GM18499 (cell line): ENCODE results near the gene EPHA6.

Experiments used
- ATAC-seq: cut with Tn5 transposase; IDR thresholded peaks from one replicate; pipeline ENCODE4 v1.9.1; 2021; ENCODE audit warnings: moderate number of reproducible peaks; ENCODE audit not compliant: insufficient read depth, unreplicated experiment

Gene EPHA6

DNA sequence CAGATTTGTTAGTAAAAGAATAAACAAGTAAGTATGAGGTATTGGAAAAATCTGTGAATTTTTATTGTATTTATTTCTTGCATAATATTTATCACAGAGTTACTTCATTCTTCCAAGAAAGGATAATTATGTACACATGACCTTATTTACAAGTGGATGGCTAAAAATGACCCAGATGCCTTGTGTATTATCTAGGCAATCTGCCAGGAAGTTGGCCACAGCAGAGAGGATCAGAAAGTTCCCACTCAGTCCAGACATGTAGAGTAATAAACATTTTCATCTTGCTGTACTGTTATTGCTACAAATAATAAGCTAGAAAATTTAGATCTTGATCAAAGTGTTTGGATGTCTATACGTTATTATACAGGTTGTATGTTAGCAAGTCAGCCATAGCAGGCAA lies 317.1 kb downstream of the EPHA6 start:
- ATAC-seq: no peak

DNA sequence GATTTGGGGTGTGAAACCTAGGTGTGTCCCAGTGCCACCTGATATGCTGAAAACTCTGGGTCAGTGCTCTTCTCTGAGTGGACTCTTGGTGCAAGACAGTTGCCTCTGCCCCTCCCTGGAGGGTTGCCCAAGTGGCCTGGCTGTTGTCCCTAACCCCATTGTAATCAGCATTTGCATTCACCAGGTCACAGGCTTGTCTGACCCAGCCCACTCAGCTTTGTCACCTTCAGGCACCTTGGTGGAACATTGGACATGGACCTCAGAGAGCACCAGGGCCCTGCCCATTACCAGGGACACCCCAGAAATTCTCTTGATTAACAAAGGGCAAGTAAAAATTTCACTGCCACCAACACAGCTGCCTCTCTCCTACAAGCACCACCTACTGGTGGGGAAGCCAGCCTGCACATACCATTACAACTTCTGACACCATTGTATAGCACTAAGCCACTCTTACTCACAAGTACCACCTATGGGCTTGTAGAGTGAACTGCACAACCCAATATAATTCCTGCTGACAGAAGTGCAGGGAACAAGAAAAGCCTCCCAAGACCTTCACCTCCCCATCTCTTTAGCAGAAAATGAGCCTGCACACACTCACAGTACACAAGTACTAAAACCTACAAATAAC lies 324.6 kb downstream of the EPHA6 start:
- ATAC-seq: no peak

DNA sequence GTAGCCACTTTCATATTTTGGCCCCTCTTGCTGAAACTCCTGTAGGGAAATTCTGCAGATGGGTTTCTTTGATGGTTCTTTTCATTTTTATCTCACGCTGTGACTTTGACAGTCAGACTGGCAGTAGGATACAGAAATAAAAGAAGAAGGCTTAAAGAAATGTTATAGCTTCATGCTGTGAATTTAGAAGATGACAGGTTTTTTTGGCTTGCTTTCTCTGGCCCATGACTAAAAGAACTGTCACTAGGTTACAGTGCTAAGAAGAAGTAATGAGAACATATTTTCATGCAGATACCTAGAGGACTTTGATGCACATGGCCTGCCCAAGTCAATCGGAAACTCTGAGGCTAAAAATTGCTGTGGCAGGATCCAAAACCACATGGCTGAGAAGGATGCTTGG lies 334.5 kb downstream of the EPHA6 start:
- ATAC-seq: no peak

DNA sequence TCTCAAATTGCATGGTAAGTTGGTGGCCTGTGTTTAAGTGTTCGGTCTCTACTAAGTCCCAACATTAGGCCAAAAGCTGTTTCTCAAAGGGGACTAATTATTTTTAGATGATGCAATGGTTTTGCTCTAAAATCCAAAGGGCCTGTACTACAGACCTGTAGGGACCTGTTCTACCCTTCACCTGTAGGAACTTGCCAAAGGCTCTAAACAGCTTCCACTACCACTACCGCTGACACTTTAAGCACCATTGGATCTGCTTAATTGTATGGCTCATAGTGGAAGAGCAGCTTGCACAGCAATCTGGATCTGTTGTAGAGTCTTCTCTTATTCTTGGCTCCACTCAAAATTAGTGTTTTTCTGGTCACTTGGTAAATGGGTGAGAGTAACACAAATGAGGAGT lies 346.8 kb downstream of the EPHA6 start:
- no peak for ATAC-seq

DNA sequence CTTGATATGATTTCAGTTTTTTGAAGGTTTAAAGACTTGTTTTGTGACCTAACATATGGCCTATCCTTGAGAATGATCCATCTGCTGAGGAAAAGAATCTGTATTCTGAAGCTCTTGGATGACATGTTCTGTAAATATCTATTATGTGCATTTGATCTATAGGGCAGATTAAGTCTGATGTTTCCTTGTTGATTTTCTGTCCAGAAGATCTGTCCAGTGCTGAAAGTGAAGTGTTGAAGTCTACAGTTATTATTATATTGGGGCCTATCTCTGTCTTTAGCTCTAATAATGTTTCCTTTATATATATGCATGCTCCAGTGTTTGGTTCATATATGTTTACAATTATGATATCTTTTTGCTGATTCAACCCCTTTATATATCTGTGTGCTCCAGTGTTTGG lies 362.8 kb downstream of the EPHA6 start:
- ATAC-seq: no peak

DNA sequence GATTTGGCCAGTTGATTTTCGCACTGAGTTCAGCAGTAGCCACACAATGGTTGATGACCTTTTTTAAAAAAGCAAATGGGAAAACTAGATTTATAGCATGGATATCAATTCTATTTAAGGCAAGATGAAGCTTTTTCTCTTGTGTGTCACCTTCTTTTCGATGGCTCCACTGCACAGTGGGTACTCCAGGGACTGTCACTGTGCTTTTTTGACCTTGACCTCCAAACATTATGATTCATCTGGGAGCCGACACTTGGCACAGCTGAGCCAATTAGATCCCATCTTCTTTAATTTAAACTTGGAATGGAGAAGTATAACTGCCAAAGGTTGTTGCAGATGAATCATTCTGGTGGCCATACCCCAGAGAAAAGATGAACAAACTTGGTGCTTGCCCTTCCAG lies 367.3 kb downstream of the EPHA6 start:
- no peak for ATAC-seq

DNA sequence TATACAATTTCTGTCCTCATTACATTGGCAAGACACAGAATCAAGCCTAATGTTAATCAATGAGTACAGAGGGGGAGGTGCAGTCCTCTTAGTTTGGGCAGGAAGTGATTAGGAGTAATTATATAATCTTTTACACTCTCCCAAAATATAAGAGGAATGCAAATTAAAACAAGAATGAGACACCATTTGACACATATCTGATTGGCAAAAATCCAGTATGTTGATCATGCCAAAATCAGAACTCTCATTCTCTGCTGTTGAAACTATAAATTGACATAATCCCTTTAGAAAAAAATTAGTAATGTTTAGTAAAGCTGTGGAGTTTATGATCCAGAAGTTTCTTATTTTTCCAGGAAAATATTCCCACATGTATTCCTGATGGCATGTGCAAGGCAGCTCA lies 373.4 kb downstream of the EPHA6 start:
- no peak for ATAC-seq

DNA sequence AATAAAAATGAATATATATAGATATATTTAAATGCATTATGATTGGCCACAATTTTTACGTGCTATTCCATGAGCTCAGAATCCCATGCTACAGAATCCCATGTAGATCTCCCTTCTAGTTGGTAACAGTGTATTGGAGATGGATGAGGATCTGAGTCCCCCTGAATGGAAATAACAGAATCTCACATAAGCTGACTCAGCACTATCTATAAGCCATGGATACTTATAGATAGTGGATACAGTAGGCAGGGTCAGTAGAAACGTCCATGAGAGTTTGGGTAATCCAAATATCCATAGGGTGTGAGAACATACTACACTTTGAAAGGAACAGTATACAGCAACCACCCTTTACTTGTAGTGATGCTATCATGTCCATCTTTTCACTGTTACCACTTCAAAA lies 375.4 kb downstream of the EPHA6 start:
- ATAC-seq: no peak

DNA sequence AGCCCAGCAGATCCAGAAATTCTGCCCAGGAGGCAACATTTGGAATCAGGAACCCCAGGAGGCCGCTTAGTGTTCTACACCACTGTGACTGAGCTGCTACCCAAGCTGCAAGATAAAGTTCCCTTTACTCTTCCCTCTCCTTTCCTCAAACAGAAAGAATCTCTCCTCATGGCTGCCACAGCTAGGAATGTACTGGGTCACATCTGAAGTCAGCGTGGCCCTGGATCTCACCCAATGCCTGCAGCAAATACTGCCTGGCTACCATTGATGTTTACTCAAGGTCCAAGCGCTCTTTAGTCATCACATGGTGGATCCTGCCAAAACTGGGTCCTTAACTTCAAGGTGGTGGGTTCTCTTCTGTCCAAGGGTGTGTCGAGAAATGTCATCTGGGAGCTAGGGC lies 382.7 kb downstream of the EPHA6 start:
- ATAC-seq: no peak

DNA sequence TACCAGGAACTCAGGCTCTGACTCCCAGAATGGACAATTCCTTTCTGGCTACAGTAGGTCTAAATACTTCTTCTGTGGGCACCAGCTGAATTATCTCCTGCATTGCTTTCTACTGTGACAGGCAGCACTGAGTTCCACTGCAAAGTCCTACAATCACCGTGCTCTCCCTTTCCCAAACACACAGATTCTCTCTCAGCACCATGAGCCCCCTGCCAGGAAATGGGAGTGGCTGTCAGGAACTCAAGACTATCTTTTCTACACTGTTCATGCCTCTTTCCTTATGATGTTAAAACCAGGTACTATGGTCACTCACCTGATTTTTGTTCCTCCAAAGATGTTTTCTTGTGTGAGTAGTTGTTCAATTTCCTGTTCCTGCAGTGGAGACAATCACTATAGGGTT lies 383.4 kb downstream of the EPHA6 start:
- ATAC-seq: no peak

DNA sequence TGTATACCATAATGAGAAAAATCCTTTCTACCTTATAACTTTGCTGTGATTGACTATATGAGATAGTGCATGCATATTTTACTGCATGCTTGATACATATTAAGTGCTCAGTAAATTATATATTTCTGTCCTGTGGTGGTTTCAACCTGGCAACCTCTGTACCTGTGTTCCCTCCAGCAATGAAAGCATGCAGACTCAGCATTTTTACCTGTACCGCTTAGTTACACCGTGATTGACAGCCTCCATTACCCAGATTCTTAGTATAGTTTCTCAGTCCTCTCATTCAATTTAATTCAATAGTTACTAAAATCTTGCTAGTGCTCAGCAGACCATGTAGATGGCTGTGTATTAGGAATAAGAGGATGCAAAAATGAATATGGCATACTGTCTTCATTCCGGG lies 386.0 kb downstream of the EPHA6 start:
- no peak for ATAC-seq

DNA sequence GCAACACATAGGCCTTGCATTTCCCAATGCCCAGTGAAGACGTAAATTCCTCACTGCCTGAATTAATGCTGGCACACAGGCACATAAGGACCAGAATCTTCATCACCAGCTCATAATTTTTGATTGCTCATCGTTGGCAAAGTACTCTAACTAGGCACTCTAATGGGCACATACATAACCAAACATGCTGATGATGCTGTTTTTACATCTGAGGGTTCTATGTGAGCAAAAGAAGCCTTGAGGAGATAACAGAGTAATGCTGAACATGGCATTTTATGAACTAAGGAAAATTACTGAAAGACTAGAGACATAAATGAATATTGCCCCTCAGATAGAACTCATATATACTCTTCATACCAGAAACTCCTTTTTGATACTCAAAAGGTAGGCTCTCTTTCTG lies 387.4 kb downstream of the EPHA6 start:
- no peak for ATAC-seq

DNA sequence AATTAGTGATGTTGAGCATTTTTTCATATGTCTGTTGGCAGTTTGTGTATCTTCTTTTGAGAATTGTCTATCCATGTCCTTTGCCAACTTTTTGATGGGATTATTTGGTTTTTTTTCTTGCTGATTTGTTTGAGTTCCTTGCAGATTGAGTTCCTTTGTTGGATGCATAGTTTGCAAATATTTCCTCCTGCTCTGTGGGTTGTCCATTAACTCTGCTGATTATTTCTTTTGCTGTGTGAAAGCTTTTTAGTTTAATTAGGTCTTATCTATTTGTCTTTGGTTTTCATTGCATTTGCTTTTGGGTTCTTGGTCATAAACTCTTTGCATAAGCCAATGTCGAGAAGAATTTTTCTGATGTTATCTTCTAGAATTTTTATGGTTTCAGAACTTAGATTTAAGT lies 414.6 kb downstream of the EPHA6 start:
- ATAC-seq: no peak

DNA sequence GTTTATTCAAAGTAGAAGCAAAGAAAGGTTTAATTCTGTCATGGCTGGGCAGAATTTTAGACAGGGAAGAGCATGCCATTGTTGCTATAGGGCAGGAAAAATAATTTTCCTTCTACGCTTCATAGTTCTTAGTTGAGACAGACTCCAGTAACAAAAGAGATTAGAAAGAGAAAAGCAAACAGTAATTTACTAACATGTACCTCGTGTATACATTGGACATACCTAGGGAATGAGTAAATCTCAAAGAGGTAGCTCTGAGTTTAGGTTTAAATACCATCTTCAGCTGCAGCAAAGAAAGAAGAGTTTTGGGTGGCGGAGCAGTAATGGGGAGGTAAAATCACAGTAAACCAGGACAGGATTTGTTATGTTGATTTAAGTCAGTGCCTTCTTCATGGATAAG lies 416.1 kb downstream of the EPHA6 start:
- ATAC-seq: no peak

DNA sequence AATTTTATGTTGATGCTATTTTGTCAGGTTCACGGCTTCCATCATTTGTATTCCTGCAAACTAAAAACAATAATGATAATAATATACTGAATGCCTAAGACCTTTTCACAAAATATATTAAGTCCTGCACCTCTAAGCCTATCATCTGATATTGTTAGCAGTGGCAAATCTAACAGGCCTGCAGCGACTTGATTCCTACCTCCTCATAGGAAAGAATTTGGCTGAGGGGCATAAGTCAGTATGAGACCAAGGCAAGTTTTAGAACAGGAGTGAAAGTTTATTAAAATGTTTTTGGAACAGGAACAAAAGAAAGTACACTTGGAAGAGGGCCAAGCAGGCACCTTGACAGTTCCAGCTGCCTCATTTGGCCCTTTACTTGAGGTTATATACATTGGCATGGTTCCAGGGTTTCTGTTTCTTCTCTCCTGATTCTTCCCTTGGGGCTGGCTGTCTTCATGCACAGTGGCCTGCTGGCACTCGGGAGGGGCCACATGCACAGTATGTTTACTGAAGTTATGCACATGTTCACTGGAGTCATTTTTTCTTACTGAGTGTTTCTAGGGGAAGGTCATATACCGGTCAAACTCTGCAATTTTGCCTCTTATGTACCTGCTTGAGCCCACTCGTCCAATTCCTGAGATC lies 418.1 kb downstream of the EPHA6 start:
- no peak for ATAC-seq

DNA sequence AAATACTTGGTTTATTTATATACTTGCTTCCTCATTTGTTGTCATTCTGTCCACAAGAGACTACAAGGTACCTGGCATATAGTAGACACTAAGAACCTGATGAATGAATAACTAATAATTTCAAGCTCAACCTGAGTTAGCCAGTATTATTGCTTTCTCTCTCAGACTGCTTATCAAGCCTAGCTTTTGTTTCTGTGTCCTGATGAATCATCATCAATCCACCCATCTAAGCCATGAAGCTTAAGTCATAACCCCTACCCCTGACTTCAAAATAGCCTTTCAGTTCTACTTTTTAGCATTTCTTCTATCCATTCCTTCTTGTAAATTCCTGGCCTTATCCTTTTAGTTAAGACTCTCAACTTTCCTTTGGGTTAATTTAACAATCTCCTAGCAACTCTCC lies 420.8 kb downstream of the EPHA6 start:
- no peak for ATAC-seq

DNA sequence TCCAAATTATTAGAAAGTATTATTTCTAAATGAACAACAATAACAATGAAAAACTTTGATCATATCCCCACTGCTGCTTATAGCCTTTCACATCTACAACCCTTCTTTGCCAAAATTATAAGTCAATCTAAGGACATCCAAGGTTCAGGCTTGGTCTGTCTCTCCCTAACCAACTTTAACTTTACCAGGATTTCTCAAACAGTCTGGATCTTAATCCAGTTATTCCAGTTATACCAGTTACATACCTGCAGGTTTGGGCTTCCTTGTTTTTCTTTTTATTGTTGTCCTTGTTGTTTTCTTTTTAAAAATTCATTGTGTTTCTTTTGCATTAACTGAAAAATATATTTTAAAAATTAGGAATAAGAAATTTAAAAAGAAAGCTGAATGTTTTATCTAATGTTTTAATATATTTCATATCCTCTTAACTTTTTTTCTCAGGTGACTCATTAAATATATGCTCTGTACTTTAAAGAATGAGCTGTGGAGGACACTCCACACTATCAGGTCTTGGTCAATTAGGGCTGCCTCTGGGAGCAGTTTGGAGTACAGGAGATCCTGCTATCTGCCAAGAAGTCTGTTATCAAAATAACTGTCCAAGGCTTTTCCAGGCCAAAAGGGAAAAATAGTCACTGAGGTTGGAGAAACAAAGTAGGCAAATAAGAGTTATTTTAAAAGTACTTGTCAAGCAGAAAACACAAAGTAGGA lies 421.4 kb downstream of the EPHA6 start:
- ATAC-seq: no peak

DNA sequence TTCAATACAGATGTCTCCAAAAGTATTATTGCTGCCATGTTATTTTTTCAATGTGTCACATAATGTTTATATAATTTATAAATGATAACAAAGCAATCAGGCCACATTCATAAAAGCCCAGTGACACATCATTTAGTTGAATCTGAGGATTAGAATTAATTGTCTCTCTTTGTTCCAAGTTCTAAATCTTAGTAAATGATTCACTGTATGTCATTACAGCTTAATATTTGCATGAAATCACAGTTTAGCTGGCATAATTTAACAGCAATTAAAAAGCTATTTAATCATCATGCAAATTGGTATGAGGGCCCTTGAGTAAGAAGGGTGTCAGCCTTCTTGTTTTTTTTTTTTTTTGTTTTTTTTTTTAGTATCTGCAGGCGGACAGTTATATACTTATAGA lies 427.0 kb downstream of the EPHA6 start:
- no peak for ATAC-seq

DNA sequence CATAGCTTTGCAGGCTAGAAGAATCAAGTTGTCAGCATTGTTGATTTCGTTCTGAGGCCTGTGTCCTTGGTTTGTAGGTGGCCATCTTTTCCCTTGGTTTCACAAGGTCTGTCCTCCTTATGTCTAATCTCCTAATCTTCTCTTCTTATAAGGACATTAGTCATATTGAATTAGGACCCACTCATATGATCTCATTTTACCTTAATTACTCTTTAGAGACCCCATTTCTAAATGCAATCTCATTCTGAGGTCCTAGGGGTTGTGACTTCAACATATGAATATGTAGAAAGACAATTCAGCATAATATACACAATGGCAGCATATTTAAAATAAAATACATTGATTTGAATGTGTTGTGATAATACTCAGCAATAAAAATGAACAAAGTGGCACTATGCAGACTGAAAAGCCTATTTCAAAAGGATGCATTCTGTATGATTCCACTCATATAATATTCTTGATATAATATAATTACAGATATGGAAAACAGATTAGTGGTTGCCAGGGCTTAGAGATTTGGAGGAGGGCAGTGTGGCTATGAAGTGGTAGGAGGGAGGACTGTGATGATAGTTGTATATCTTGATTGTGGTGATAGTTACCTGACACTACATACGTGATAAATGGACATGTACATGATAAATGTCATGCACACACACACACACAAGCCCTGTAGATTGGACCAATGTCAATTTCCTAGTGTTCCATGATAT lies 431.0 kb downstream of the EPHA6 start:
- ATAC-seq: no peak

DNA sequence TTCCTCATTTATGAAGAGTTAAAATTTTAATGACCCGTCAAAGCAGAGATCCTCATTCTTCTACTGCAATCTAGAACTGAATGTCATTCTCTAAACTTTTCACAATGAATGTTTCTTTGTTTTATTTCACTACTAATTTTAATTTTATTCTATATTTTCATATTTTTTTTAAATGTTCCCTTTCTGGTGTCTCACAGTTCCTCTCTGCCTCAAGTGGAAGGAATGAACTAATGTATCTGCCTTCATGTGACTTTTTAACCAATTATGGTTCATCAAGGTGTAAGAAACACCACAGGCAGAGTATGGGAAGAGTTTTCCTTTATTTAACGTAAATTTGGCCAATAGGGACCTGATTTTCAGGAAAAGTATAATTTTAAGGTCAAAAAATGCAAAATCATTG lies 441.7 kb downstream of the EPHA6 start:
- ATAC-seq: no peak

DNA sequence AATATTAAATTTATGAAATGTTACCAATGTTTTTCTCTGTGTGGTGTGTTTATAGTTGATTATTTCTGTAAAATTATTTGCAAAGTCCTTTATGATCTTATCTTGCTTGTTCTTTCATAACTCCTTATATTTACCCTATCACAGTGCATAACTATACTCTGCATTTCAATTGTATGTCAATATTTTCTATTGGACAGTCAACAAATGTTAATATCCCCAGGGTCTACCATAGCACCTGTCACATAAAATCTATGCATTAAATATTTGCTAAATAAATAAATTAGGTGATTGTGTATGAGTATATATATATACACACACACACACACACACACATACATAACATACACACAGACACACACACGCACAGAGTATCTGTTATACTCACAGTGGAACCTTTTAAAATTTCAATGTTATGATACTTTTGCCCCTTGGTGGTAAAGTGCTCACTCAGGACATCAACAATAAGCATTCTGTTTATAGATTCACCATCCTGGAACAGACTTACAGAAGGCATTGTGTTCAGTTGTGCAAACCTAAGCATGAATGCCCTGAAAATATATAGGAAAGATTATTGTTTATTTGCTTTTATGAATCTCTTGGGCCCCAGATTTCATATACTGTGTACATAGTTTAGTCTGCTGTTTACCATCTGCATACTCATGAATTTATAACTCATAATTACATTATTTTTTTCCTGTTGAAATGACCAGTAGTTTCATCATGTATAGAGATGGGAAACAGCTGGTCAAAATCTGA lies 443.7 kb downstream of the EPHA6 start:
- no peak for ATAC-seq
